HG03457 (cell line): ENCODE results near the gene WDFY2.

Experiments
- ATAC-seq: cut with Tn5 transposase; IDR thresholded peaks from one replicate; pipeline ENCODE4 v1.9.1; 2021; ENCODE audit warnings: moderate number of reproducible peaks; ENCODE audit not compliant: unreplicated experiment

Gene WDFY2

DNA sequence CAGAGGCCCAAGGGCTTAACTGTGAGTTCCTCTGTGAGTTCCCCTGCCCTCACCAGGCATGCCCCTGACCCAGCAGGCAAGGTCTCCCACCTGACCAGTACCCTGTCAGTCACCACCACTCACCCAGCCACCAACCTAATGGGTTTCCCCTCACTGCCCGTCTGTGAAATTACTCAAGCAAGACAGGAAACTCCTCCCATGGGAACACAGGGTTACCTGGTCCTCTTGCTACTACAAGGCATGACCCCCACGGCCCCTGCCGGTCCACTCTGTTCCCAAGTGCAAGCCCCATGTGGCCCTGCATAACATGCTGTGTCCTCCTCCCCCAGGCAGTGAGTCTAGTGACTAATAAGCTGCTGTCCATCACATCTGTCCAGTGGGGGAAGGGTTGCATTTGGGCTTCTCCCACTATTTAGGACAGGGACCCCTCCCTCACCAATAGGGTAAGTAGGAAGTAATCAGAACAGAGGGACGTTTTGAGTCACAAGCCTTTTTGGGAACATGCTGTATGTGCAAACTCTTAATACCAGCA lies 227.7 kb downstream of the WDFY2 start:
- ATAC-seq, result no peak

DNA sequence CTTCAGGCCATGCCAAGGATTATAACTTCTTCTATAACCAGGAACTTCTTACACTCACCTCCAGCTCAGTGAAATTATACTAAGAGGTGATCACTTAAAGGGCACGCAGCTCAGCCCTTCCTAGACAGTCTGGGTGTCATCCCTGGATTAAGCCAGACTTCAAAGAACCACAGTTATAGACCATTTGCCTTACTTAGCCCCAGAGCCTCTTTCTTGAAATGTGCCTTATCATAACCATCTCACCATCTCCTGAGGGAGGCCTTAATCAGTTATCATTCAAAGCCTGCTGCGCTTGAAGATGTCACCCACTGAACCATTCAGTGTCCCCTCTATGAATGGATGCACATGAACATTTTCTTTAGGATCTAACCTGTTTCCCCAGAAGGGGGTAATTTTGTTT lies 229.8 kb downstream of the WDFY2 start:
- ATAC-seq, result no peak

DNA sequence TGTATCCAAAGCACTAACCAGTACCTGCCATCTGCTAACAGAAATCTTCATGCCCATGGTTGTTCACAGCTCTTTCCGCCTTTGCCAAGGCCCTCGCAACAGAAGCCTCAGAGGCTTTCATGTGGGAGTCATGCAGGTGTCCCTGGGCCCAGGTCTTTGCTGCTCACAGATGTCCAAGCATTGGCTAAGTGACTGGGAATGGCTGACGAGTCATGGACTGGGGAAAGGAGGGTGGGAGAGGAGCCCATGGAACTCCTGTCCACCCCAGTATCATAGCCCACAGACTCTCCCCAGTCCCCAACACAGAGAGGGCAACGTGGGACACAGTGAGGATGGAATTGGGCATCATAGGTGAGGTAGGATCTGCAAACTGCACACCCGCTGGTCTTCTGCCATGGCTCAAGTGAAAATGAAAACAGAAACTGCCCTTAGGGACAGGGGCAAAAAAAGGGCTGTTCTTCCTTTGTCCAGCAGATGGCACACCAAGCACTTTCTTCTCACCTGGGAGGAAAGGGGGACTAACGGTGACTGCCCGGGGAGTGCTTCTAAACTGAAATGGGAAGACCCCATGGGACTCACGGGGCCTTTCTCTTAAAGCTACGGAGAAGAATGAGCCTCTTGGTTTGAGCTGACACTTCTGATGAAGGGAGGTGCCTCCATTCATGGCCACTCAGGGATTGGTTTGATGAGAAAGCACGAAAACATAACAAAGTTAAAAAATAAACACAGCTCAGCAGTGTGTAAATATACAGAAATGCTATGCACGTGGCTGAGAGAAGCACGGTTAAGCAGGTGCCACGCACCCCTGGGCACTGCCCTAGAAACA lies 230.8 kb downstream of the WDFY2 start:
- peak; percentile 51 for ATAC-seq

DNA sequence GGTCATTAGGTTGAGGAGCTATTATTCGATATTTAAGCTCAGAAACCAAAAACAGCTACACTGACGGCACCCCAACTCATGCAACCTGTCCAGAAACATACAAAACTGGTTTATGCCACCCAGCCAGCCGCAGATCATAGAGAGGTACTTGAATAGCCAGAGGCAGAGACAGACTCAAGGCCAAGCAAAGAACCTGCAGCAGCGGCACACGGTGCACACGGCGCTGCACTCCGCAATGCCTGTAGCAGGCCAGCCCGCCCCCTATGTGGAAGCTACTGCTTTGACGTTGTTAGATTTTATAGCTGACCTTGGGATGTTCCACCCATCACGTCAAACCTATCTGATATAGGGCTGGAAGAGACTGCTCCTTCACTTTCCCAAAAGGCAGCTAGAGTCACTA lies 231.6 kb downstream of the WDFY2 start:
- no peak for ATAC-seq

DNA sequence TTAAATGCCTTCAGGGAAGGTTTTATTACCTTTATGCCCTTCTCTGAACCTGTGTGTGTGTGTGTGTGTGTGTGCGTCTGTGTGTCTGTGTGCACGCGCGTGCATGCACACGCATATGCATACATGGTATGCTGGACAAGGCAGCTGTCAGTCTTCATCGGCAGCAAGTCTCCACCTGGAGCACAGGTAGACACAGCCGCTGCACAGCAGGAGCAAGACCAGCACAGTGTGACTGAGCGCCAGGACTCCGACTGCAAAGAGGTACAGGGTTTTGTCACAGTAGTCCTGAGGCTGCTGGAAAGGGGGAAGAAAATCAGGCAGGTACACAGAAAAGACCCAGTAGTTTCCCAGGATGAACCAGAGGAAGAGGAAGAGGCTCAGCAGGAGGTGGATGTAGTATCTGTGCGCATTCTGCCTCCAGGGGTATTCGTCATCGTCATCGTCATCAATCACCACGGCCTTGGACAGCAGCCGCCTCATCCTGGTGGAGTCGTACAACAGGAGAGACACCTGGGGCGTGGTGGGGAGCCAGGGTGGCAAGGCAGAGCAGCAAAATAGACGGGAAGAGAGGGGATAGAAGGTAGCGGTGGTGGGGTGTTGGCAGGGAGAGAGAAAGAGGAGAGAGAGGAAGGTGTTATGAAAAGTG lies 232.5 kb downstream of the WDFY2 start:
- no peak for ATAC-seq
